SK-N-SH treated with all-trans-retinoic acid at 6 μM for 48 hours (cell line): ENCODE results near the gene ADAMTS4.
A peak's percentile ranks its signal among the peaks of the same experiment; 100 is the strongest.

ENCODE experiments used
- ATAC-seq: fragments of 200-7000 bp; cut with Tn5 transposase; 3 replicates; pipeline ENCODE4 v1.9.1; 2020; ENCODE audit warnings: mild to moderate bottlenecking, moderate library complexity
- ARNTL ChIP-seq: fragments of 450-650 bp; formaldehyde crosslinking; IDR thresholded peaks from 2 replicates; pipeline ENCODE4 v1.5.0; 2020; ENCODE audit warnings: low read depth, mild to moderate bottlenecking, moderate library complexity, borderline replicate concordance
- BACH2 ChIP-seq: fragments of 250-450 bp; sonication (Bioruptor Pico); IDR thresholded peaks from 2 replicates; pipeline ENCODE4 v1.9.0; 2021; ENCODE audit warnings: mild to moderate bottlenecking, borderline replicate concordance
- CREB5 ChIP-seq: fragments of 250-450 bp; sonication (Bioruptor Pico); IDR thresholded peaks from 2 replicates; pipeline ENCODE4 v1.5.1; 2020; ENCODE audit warnings: low read depth, mild to moderate bottlenecking, moderate library complexity
- CSDC2 ChIP-seq: fragments of 250-450 bp; sonication (Bioruptor Pico); IDR thresholded peaks from 2 replicates; pipeline ENCODE4 v1.5.0; 2020; ENCODE audit warnings: mild to moderate bottlenecking, moderate library complexity
- CSRNP3 ChIP-seq: fragments of 250-450 bp; sonication (Bioruptor Pico); IDR thresholded peaks from 2 replicates; pipeline ENCODE4 v1.5.1; 2021; ENCODE audit warnings: mild to moderate bottlenecking, moderate library complexity
- GLIS3 ChIP-seq: fragments of 250-450 bp; sonication (Bioruptor Pico); IDR thresholded peaks from 2 replicates; pipeline ENCODE4 v1.5.0; 2020; ENCODE audit warnings: mild to moderate bottlenecking, moderate library complexity
- POU6F1 ChIP-seq: fragments of 250-450 bp; sonication (Bioruptor Pico); IDR thresholded peaks from 2 replicates; pipeline ENCODE4 v1.8.0; 2021; ENCODE audit warnings: low read depth, mild to moderate bottlenecking, moderate library complexity, borderline replicate concordance
- PPARA ChIP-seq: fragments of 250-450 bp; sonication (Bioruptor Pico); IDR thresholded peaks from 2 replicates; pipeline ENCODE4 v1.5.0; 2020; ENCODE audit warnings: mild to moderate bottlenecking, borderline replicate concordance
- RARB ChIP-seq: fragments of 250-450 bp; sonication (Bioruptor Pico); IDR thresholded peaks from 2 replicates; pipeline ENCODE4 v1.8.0; 2021; ENCODE audit warnings: mild to moderate bottlenecking, moderate library complexity
- SNAI2 ChIP-seq: fragments of 250-450 bp; sonication (Bioruptor Pico); IDR thresholded peaks from 2 replicates; pipeline ENCODE4 v1.5.0; 2020; ENCODE audit warnings: mild to moderate bottlenecking, moderate library complexity
- TCF4 ChIP-seq: fragments of 250-450 bp; sonication (Bioruptor Pico); IDR thresholded peaks from 2 replicates; pipeline ENCODE4 v1.8.0; 2021; ENCODE audit warnings: mild to moderate bottlenecking, moderate library complexity, borderline replicate concordance
- TOX ChIP-seq: fragments of 250-450 bp; sonication (Bioruptor Pico); IDR thresholded peaks from 2 replicates; pipeline ENCODE4 v1.8.0; 2021; ENCODE audit warnings: mild to moderate bottlenecking, moderate library complexity, borderline replicate concordance
- TSHZ2 ChIP-seq: fragments of 250-450 bp; sonication (Bioruptor Pico); IDR thresholded peaks from 2 replicates; pipeline ENCODE4 v1.5.0; 2020; ENCODE audit warnings: mild to moderate bottlenecking, moderate library complexity
- ZC3H10 ChIP-seq: fragments of 250-450 bp; sonication (Bioruptor Pico); IDR thresholded peaks from 2 replicates; pipeline ENCODE4 v1.5.1; 2021; ENCODE audit warnings: mild to moderate bottlenecking, moderate library complexity
- ZFP3 ChIP-seq: fragments of 250-450 bp; sonication (Bioruptor Pico); IDR thresholded peaks from 2 replicates; pipeline ENCODE4 v1.5.0; 2020; ENCODE audit warnings: mild to moderate bottlenecking, moderate library complexity
- ZFP30 ChIP-seq: fragments of 450-650 bp; formaldehyde crosslinking; IDR thresholded peaks from 2 replicates; pipeline ENCODE4 v1.5.0; 2022; ENCODE audit warnings: mild to moderate bottlenecking, moderate library complexity
- ZNF565 ChIP-seq: fragments of 450-650 bp; formaldehyde crosslinking; conservative IDR thresholded peaks from 2 replicates; pipeline ENCODE4 v1.5.0; 2020; ENCODE audit warnings: low read depth, mild to moderate bottlenecking, moderate library complexity
- ZNF70 ChIP-seq: fragments of 450-650 bp; formaldehyde crosslinking; IDR thresholded peaks from 2 replicates; pipeline ENCODE4 v1.5.0; 2020; ENCODE audit warnings: mild to moderate bottlenecking, moderate library complexity

The ADAMTS4 gene

GRCh38 chr1:161177936-161178244, 21.0 kb downstream of the ADAMTS4 start (continued):
- TF ChIP-seq TSHZ2 (CRISPR knock-in tag) (no peak), GLIS3 (CRISPR knock-in tag) (no peak), TCF4 (CRISPR knock-in tag) (no peak), ZNF565 (no peak)

- TF ChIP-seq ZFP3 (CRISPR knock-in tag) = 0 out of 2 replicates have a peak, but pooled peaks have one; percentile 10
- no peak for TF ChIP-seq POU6F1 (CRISPR knock-in tag)
- peak; percentile 96 for ATAC-seq
These were observed 21.5 kb downstream of the ADAMTS4 start, which contains the start of gene B4GALT3 for GRCh38 chr1:161177112-161177935. Gene B4GALT3, minus strand, starts transcription at chr1:161177507. Its CDS starts 1,447 bp downstream, at chr1:161176060.

- peak; percentile 44 for ATAC-seq
- TF ChIP-seq ZFP3 (CRISPR knock-in tag) (no peak), ZNF70 (no peak), CSRNP3 (CRISPR knock-in tag) (no peak), BACH2 (CRISPR knock-in tag) (no peak), ZFP30 (no peak), ZNF565 (no peak), SNAI2 (no peak), RARB (CRISPR knock-in tag) (no peak), CSDC2 (no peak), POU6F1 (CRISPR knock-in tag) (no peak), PPARA (no peak), TCF4 (CRISPR knock-in tag) (no peak), TOX (CRISPR knock-in tag) (no peak), ARNTL (no peak), CREB5 (CRISPR knock-in tag) (no peak)
These were observed 22.3 kb downstream of the ADAMTS4 start for GRCh38 chr1:161176468-161177111.

- no peak for ATAC-seq
- TF ChIP-seq ZC3H10 (CRISPR knock-in tag) (no peak), TOX (CRISPR knock-in tag) (no peak)
- TF ChIP-seq, all 23 proteins: peak for 0
These were observed 22.9 kb downstream of the ADAMTS4 start for GRCh38 chr1:161175771-161176453.
